ENCODE measurements around the gene TGOLN2. TPM values are rescaled to one million over a fixed set of nuclear protein-coding genes. Genes with fewer than 3 reads are reported as not detected.

The TGOLN2 gene
- total and polyA plus RNA-seq, 2 of the 13 experiments (the other 11 are each of a cell fraction or from before 2014, with no cell fraction given) = 99.6 to 155 TPM

GRCh38 chr2:85307527-85307897, 20.3 kb downstream of the TGOLN2 start:
- ATAC-seq (peak; percentile 3), DNase-seq (ENCODE audit: low spot score) (no peak), FAIRE-seq (no peak)
- H3K9me3 ChIP-seq (ENCODE audit: low read length) = no peaks in the 10 kb centered on the region
- no peaks in the 10 kb centered on the region for H3K79me2 ChIP-seq (ENCODE audit: insufficient read depth, low read length)
- H3K27me3 ChIP-seq (ENCODE audit: control insufficient read depth in 1 of 2, insufficient read depth in 2 of 2, low read length in 2 of 2) = 0 out of 5 replicates have a peak, but pooled peaks cover 0 to under 1% of the 10 kb centered on the region in 2 experiments
- in situ Hi-C loops (cut with HindIII; ENCODE audit: extremely low pct_ligation_motif_present, low pct_unique_long_range_greater_than_20kb) (no loop called here), intact Hi-C loops (cut with micrococcal nuclease; ENCODE audit: unreplicated experiment) (loop anchor here (10.0 kb wide), 1 partner anchor 383 kb away; no protein-coding TSS in a partner anchor)
- H3K36me3 ChIP-seq (replicated peaks in 1 of 2; ENCODE audit: control insufficient read depth in 1 of 2, insufficient read depth in 2 of 2, low read length in 2 of 2) = no peaks in the 10 kb centered on the region
- peak overlapping the region; percentile 44 to 67 (median 44) for H3K4me3 ChIP-seq (replicated peaks in 1 of 3; ENCODE audit: insufficient read depth in 1 of 3, low read depth in 2 of 3, low read length in 3 of 3)
- H2AFZ ChIP-seq (ENCODE audit: low read length) = no peak overlapping the region
- 32% methylated on average over 9 of the region's 9 CpGs for WGBS (ENCODE audit: low lambda C conversion rate)
- H3K9ac ChIP-seq (ENCODE audit: insufficient read depth, low read depth, low read length) = peak overlapping the region; percentile 76
- ChIA-PET CTCF (ENCODE audit: low intra/inter-chr PET ratio, low total read pairs) (no interaction called here), POLR2A (interaction anchor here (0.9 to 2.9 kb wide), 15 partner anchors 12 to 332 kb away, joined by 3 to 33 read pairs (median 4); partner anchors contain the start of genes ELMOD3, RETSAT, RNF181 and SH2D6)
- H3K4me2 ChIP-seq (ENCODE audit: low read depth, low read length) = peak overlapping the region; percentile 96
- peaks cover 87% of the 10 kb centered on the region for H3K4me1 ChIP-seq (ENCODE audit: insufficient read depth, low read length)
- H3K27ac ChIP-seq (ENCODE audit: extremely low read length, insufficient read depth, low read length) = peak overlapping the region; percentile 87
- H4K20me1 ChIP-seq (ENCODE audit: insufficient read depth, low read length) = no peaks in the 10 kb centered on the region
- TSS peak; percentile 98 for BruUV-seq (replicated peaks)
- TF ChIP-seq ZBTB3 (CRISPR knock-in tag; IDR thresholded peaks at IDR 0.05; ENCODE audit: borderline replicate concordance, low read depth) = 0 out of 2 replicates have a peak, but pooled peaks have one; percentile 8
- TF ChIP-seq ZBTB14 (CRISPR knock-in tag; IDR thresholded peaks at IDR 0.05) = no peak
- 0 out of 2 replicates have a peak, but pooled peaks have one; percentile 51 for TF ChIP-seq BORCS8-MEF2B (CRISPR knock-in tag; IDR thresholded peaks at IDR 0.05)
- no peak for TF ChIP-seq ZMYM3 (CRISPR knock-in tag; IDR thresholded peaks at IDR 0.05)
- TF ChIP-seq, protein P1, sequence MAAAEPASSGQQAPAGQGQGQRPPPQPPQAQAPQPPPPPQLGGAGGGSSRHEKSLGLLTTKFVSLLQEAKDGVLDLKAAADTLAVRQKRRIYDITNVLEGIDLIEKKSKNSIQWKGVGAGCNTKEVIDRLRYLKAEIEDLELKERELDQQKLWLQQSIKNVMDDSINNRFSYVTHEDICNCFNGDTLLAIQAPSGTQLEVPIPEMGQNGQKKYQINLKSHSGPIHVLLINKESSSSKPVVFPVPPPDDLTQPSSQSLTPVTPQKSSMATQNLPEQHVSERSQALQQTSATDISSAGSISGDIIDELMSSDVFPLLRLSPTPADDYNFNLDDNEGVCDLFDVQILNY (CRISPR knock-in tag; conservative IDR thresholded peaks at IDR 0.05) = 0 out of 2 replicates have a peak, but pooled peaks have one; percentile 22
- 0 out of 2 replicates have a peak, but pooled peaks have one; percentile 9 for TF ChIP-seq ZFP90 (CRISPR knock-in tag; IDR thresholded peaks at IDR 0.05; ENCODE audit: borderline replicate concordance)
- no peak for TF ChIP-seq ZNF589 (CRISPR knock-in tag; conservative IDR thresholded peaks at IDR 0.05)
- TF ChIP-seq NR2F1 (CRISPR knock-in tag; IDR thresholded peaks at IDR 0.05) = 0 out of 4 replicates have a peak, but pooled peaks of 1 of the 2 experiments have one; percentile 12
- TF ChIP-seq, protein P2, sequence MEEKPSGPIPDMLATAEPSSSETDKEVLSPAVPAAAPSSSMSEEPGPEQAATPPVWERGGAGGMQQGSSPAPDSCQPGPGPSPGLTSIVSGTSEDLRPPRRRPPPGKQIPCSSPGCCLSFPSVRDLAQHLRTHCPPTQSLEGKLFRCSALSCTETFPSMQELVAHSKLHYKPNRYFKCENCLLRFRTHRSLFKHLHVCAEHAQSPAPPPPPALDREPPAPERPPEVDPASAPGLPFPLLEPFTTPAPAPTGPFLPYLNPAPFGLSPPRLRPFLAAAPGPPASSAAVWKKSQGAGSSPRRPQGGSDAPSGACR (CRISPR knock-in tag; IDR thresholded peaks at IDR 0.05) = 0 out of 2 replicates have a peak, but pooled peaks have one; percentile 7
- TF ChIP-seq POLR2G (IDR thresholded peaks at IDR 0.05; ENCODE audit: low read depth, low read length) = peak; percentile 43; the same call in 1 of the 2 replicates
- TF ChIP-seq, protein P3, sequence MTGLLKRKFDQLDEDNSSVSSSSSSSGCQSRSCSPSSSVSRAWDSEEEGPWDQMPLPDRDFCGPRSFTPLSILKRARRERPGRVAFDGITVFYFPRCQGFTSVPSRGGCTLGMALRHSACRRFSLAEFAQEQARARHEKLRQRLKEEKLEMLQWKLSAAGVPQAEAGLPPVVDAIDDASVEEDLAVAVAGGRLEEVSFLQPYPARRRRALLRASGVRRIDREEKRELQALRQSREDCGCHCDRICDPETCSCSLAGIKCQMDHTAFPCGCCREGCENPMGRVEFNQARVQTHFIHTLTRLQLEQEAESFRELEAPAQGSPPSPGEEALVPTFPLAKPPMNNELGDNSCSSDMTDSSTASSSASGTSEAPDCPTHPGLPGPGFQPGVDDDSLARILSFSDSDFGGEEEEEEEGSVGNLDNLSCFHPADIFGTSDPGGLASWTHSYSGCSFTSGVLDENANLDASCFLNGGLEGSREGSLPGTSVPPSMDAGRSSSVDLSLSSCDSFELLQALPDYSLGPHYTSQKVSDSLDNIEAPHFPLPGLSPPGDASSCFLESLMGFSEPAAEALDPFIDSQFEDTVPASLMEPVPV (CRISPR knock-in tag; IDR thresholded peaks at IDR 0.05) = peak; percentile 56
- TF ChIP-seq POGK (CRISPR knock-in tag; conservative IDR thresholded peaks at IDR 0.05) = 0 out of 2 replicates have a peak, but pooled peaks have one; percentile 1
- TF ChIP-seq ZMAT3 (CRISPR knock-in tag; conservative IDR thresholded peaks at IDR 0.05) = 0 out of 2 replicates have a peak, but pooled peaks have one; percentile 1
- no peak; the same call in 1 of the 2 replicates for TF ChIP-seq JUNB (CRISPR knock-in tag; IDR thresholded peaks at IDR 0.05; ENCODE audit: borderline replicate concordance)

Measured in HepG2 (cell line).